ENCODE data around the gene HAT1. TPM values are rescaled to one million over a fixed set of nuclear protein-coding genes. Genes with fewer than 3 reads are reported as not detected.

The HAT1 gene
- 10 to 100 TPM; 27.9 to 60.9 (median 36.9) TPM for total RNA-seq

- no peaks in the 10 kb centered on the region for H3K9me3 ChIP-seq
- H3K36me3 ChIP-seq, result no peaks in the 10 kb centered on the region
- intact Hi-C loops (cut with DNase I; ENCODE audit: low total_unique reads), result no loop called here
- DNase-seq, result peak; percentile 97 to 98
- H3K27ac ChIP-seq, result peak within 1 kb of the TSS; percentile 80 to 93
- H3K27me3 ChIP-seq, result no peaks in the 10 kb centered on the region
- peak within 1 kb of the TSS; percentile 59 to 75 for H3K4me3 ChIP-seq
- TF ChIP-seq POLR2A (IDR thresholded peaks at IDR 0.05) (peak; percentile 56 to 70), CTCF (IDR thresholded peaks at IDR 0.05) (no peak)
- H3K4me1 ChIP-seq, result no peaks in the 10 kb centered on the region
These were observed at the start of gene HAT1 for GRCh38 chr2:171922230-171923022. HAT1 (plus strand) TSS chr2:171922461; CDS start chr2:171922501, 40 bp downstream.

- intact Hi-C loops (cut with DNase I; ENCODE audit: low total_unique reads), result no loop called here
- no peaks in the 10 kb centered on the region for H3K4me1 ChIP-seq
- H3K27me3 ChIP-seq, result no peaks in the 10 kb centered on the region
- DNase-seq, result no peak
- H3K4me3 ChIP-seq, result no peak overlapping the region
- no peak overlapping the region for H3K27ac ChIP-seq
- no peak for TF ChIP-seq POLR2A (IDR thresholded peaks at IDR 0.05)
- no peak for TF ChIP-seq CTCF (IDR thresholded peaks at IDR 0.05)
- no peaks in the 10 kb centered on the region for H3K36me3 ChIP-seq
- H3K9me3 ChIP-seq, result no peaks in the 10 kb centered on the region
These were observed 47.7 kb upstream of the HAT1 start for GRCh38 chr2:171874517-171874916.

- DNase-seq, result no peak
- no peak for TF ChIP-seq CTCF (IDR thresholded peaks at IDR 0.05)
- TF ChIP-seq POLR2A (IDR thresholded peaks at IDR 0.05), result no peak
- H3K36me3 ChIP-seq, result no peaks in the 10 kb centered on the region
- no peak overlapping the region for H3K27ac ChIP-seq
- no peaks in the 10 kb centered on the region for H3K4me1 ChIP-seq
- intact Hi-C loops (cut with DNase I; ENCODE audit: low total_unique reads), result no loop called here
- no peaks in the 10 kb centered on the region for H3K27me3 ChIP-seq
- H3K4me3 ChIP-seq, result no peak overlapping the region
- H3K9me3 ChIP-seq, result no peaks in the 10 kb centered on the region
These were observed 47.3 kb upstream of the HAT1 start for GRCh38 chr2:171874963-171875362.

GRCh38 chr2:171878481-171878993 is 43.7 kb upstream of the HAT1 start:
- Histone ChIP-seq H3K4me1 (no peaks in the 10 kb centered on the region), H3K4me3 (no peak overlapping the region), H3K9me3 (no peaks in the 10 kb centered on the region), H3K27ac (peak overlapping the region in 1 of 2 donors; percentile 18), H3K27me3 (no peaks in the 10 kb centered on the region), H3K36me3 (no peaks in the 10 kb centered on the region)
- DNase-seq, result no peak
- intact Hi-C loops (cut with DNase I; ENCODE audit: low total_unique reads), result no loop called here
- TF ChIP-seq POLR2A (IDR thresholded peaks at IDR 0.05) (no peak), CTCF (IDR thresholded peaks at IDR 0.05) (no peak)

GRCh38 chr2:171879865-171880264 is 42.4 kb upstream of the HAT1 start:
- H3K4me1 ChIP-seq, result no peaks in the 10 kb centered on the region
- no peak overlapping the region for H3K4me3 ChIP-seq
- no peaks in the 10 kb centered on the region for H3K9me3 ChIP-seq
- no peaks in the 10 kb centered on the region for H3K27me3 ChIP-seq
- intact Hi-C loops (cut with DNase I; ENCODE audit: low total_unique reads), result no loop called here
- DNase-seq, result no peak
- H3K36me3 ChIP-seq, result no peaks in the 10 kb centered on the region
- no peak overlapping the region for H3K27ac ChIP-seq
- no peak for TF ChIP-seq CTCF (IDR thresholded peaks at IDR 0.05)
- TF ChIP-seq POLR2A (IDR thresholded peaks at IDR 0.05), result no peak
